ENCODE results near the gene FCRL6. TPM values are rescaled to one million over a fixed set of nuclear protein-coding genes. Genes with fewer than 3 reads are reported as not detected.

FCRL6 gene
- total RNA-seq, 6 experiments from 2014 or later, result 0.40 to 0.62 (median 0.51) TPM; not detected in 2

GRCh38 chr1:159862557-159862956 lies 60.4 kb downstream of the FCRL6 start, which contains the start of gene VSIG8:
VSIG8 (minus strand) TSS chr1:159862657; CDS start chr1:159862521, 136 bp downstream.
- TF ChIP-seq POLR2A (IDR thresholded peaks at IDR 0.05) (no peak), CTCF (IDR thresholded peaks at IDR 0.05) (no peak)
- no peaks in the 10 kb centered on the region for H3K36me3 ChIP-seq
- WGBS (ENCODE audit: insufficient coverage, low coverage, low lambda C conversion rate, missing lambda C conversion rate), result 53% methylated on average over 3 of the region's 4 CpGs
- intact Hi-C loops (cut with DNase I), result no loop called here
- DNase-seq (no peak), ATAC-seq (no peak)
- no peaks in the 10 kb centered on the region for H3K9me3 ChIP-seq
- no peak within 1 kb of the TSS for H3K4me3 ChIP-seq
- H3K27ac ChIP-seq, result no peak within 1 kb of the TSS
- no peaks in the 10 kb centered on the region for H3K27me3 ChIP-seq
- H3K4me1 ChIP-seq, result peaks cover 0 to under 1% (median 0%) of the 10 kb centered on the region in 4 donors

- DNase-seq, result no peak
- TF ChIP-seq POLR2A (IDR thresholded peaks at IDR 0.05), result no peak
- TF ChIP-seq CTCF (IDR thresholded peaks at IDR 0.05), result no peak
- no peak overlapping the region for H3K27ac ChIP-seq
- no peaks in the 10 kb centered on the region for H3K27me3 ChIP-seq
- peaks cover 0 to 13% (median 5%) of the 10 kb centered on the region in 4 donors for H3K4me1 ChIP-seq
- H3K9me3 ChIP-seq, result no peaks in the 10 kb centered on the region
- H3K4me3 ChIP-seq, result no peak overlapping the region
- no peaks in the 10 kb centered on the region for H3K36me3 ChIP-seq
- intact Hi-C loops (cut with DNase I), result no loop called here
- 83% methylated on average over 2 of the region's 2 CpGs for WGBS (ENCODE audit: insufficient coverage, low coverage, low lambda C conversion rate, missing lambda C conversion rate)
- no peak for ATAC-seq
Observed at GRCh38 chr1:159864262-159864661, 62.1 kb downstream of the FCRL6 start.

Small RNA genes within 50 kb of the gene (small RNA-seq; reads per million reads assigned to genes)
- gene RF00570, result 0 to 0.19 reads per million in 2 experiments

Other genes starting within 250 kb of the FCRL6 start
- 1,000 to 10,000 TPM in 5 of 6 experiments, 100 to 1,000 TPM in 1; 958 to 1,977 (median 1,681) TPM for gene APCS, start 214.5 kb upstream of the FCRL6 start, total RNA-seq
- gene CRP, start 87.8 kb upstream of the FCRL6 start, total RNA-seq, result over 10,000 TPM in 1 of 6 experiments, 1,000 to 10,000 TPM in 4, 100 to 1,000 TPM in 1; 420 to 12,291 (median 6,154) TPM
- 100 to 1,000 TPM in 1 of 6 experiments, 10 to 100 TPM in 5; 28.3 to 125 (median 69.4) TPM for gene DUSP23, start 21.4 kb upstream of the FCRL6 start, total RNA-seq
- gene SLAMF8, start 24.5 kb downstream of the FCRL6 start, total RNA-seq, result 1 to 10 TPM in 5 of 6 experiments, under 1 TPM in 1; 0.33 to 5.7 (median 2.5) TPM
- gene VSIG8, start 60.3 kb downstream of the FCRL6 start, total RNA-seq, result not detected
- not detected for gene CFAP45, start 97.8 kb downstream of the FCRL6 start, total RNA-seq
- gene TAGLN2, start 123.1 kb downstream of the FCRL6 start, total RNA-seq, result 100 to 1,000 TPM in 3 of 6 experiments, 10 to 100 TPM in 3; 53.2 to 200 (median 117) TPM
- 10 to 100 TPM in 5 of 6 experiments, 1 to 10 TPM in 1; 2.2 to 53.7 (median 16.6) TPM for gene IGSF9, start 143.3 kb downstream of the FCRL6 start, total RNA-seq
- 1 to 10 TPM in 3 of 6 experiments, under 1 TPM in 1, not detected in 2; 0.68 to 2.2 (median 1.6) TPM for gene SLAMF9, start 151.9 kb downstream of the FCRL6 start, total RNA-seq
- 1 to 10 TPM; 3.3 to 4.7 (median 3.9) TPM for gene PIGM, start 229.6 kb downstream of the FCRL6 start, total RNA-seq